GM12878 (cell line): ENCODE measurements around the gene CTSL. TPM values are rescaled to one million over a fixed set of nuclear protein-coding genes. Genes with fewer than 3 reads are reported as not detected.

ENCODE experiments used
- ATAC-seq: fragments of 200-7000 bp; cut with Tn5 transposase; 3 replicates; pipeline ENCODE4 v1.9.1; 2020; ENCODE audit warnings: mild to moderate bottlenecking, moderate library complexity
- BruUV-seq: library from RNA; stranded (reverse); fragments of 400-500 nt; replicated peaks from 2 replicates; lab custom pipeline; 2021; lab: Mats Ljungman, UMichigan
- CTCF ChIA-PET: fragments of 300-600 bp; sonication (Branson Sonifier 250); formaldehyde crosslinking; extraction: SDS; loops from one replicate; lab custom pipeline; 2021; ENCODE audit warnings: inconsistent platforms; lab: Yijun Ruan, JAX
- POLR2A ChIA-PET: fragments of 350-600 bp; formaldehyde crosslinking; extraction: SDS; loops from one replicate; lab custom pipeline; 2021; ENCODE audit warnings: inconsistent platforms; lab: Charles Lee
- RAD21 ChIA-PET: fragments of 300-600 bp; sonication (Branson Sonifier 250); formaldehyde crosslinking; loops from one replicate; lab custom pipeline; 2023; ENCODE audit warnings: antibody characterized with exemption; ENCODE audit not compliant: unreplicated experiment; lab: Charles Lee
- SMC1A ChIA-PET: fragments of 300-600 bp; sonication (Branson Sonifier 250); formaldehyde crosslinking; loops from one replicate; lab custom pipeline; 2023; ENCODE audit not compliant: unreplicated experiment, uncharacterized antibody; lab: Charles Lee
- DNase-seq: peaks from one replicate; pipeline ENCODE4 v3.0.0-alpha.2; 2011; ENCODE audit warnings: low read depth, low spot score
- FAIRE-seq: peaks from 3 replicates; lab custom pipeline; 2011; peaks lifted over from hg19 to GRCh38; lab: Jason Lieb, UNC
- H2AFZ ChIP-seq: 2 replicates; pipeline ENCODE4 v1.6.0; 2011; ENCODE audit warnings: low read depth, low read length, control low read depth; ENCODE audit not compliant: control insufficient read depth
- H3K27ac ChIP-seq: 2 replicates; pipeline ENCODE4 v1.5.1; 2011; ENCODE audit warnings: control low read depth; ENCODE audit not compliant: control insufficient read depth, insufficient read depth
- H3K27me3 ChIP-seq, 2 experiments: replicated peaks in 1 of 2; 2 replicates each; pipeline versions ENCODE4 v1.6.0 to v1.6.1; 2011; ENCODE audit warnings: low read length in 1 of 2; ENCODE audit not compliant: control insufficient read depth in 2 of 2, insufficient read depth in 2 of 2
- H3K36me3 ChIP-seq, 2 experiments: 2 replicates each; pipeline ENCODE4 v1.5.1; 2011; ENCODE audit warnings: low read length in 1 of 2; ENCODE audit not compliant: control insufficient read depth in 2 of 2, insufficient read depth in 2 of 2
- H3K4me1 ChIP-seq: 2 replicates; pipeline ENCODE4 v1.6.1; 2011; ENCODE audit warnings: mild to moderate bottlenecking, low read length, moderate library complexity, mixed read lengths; ENCODE audit not compliant: control insufficient read depth, insufficient read depth
- H3K4me2 ChIP-seq: 2 replicates; pipeline ENCODE4 v1.6.0; 2011; ENCODE audit warnings: control low read depth; ENCODE audit not compliant: control insufficient read depth, insufficient read depth
- H3K4me3 ChIP-seq: fragments of 200-600 bp; sonication (generic); 2 replicates; pipeline ENCODE4 v1.5.1; 2016
- H3K79me2 ChIP-seq: 2 replicates; pipeline ENCODE4 v1.6.0; 2011; ENCODE audit warnings: low read length; ENCODE audit not compliant: control insufficient read depth, insufficient read depth
- H3K9ac ChIP-seq: 2 replicates; pipeline ENCODE4 v1.8.0; 2011; ENCODE audit warnings: low read length, control low read depth, mixed read lengths; ENCODE audit not compliant: control insufficient read depth, insufficient read depth
- H3K9me3 ChIP-seq: replicated peaks from 3 replicates; pipeline ENCODE4 v1.5.1; 2011; ENCODE audit warnings: mild to moderate bottlenecking, low read length; ENCODE audit not compliant: control insufficient read depth, insufficient read depth
- H4K20me1 ChIP-seq: 2 replicates; pipeline ENCODE4 v1.6.0; 2011; ENCODE audit not compliant: control insufficient read depth, insufficient read depth
- E2F4 ChIP-seq: IDR thresholded peaks from 2 replicates; pipeline ENCODE4 v1.6.1; 2012; ENCODE audit warnings: low read depth, low read length, improper control_type of control experiment
- E2F8 ChIP-seq: fragments of 450-650 bp; IDR thresholded peaks from 2 replicates; pipeline ENCODE4 v1.6.1; 2018; ENCODE audit warnings: mild to moderate bottlenecking, low read depth, moderate library complexity; ENCODE audit not compliant: partially characterized antibody
- EGR1 ChIP-seq, 2 experiments: IDR thresholded peaks; 1 replicate in 1 of 2; 2 replicates in 1 of 2; pipeline ENCODE4 v1.6.1; 2011 to 2012; ENCODE audit warnings: low read depth in 2 of 2, low read length in 2 of 2, borderline replicate concordance in 1 of 2, mild to moderate bottlenecking in 1 of 2, moderate library complexity in 1 of 2
- IKZF1 ChIP-seq: fragments of 450-650 bp; conservative IDR thresholded peaks from 2 replicates; pipeline ENCODE4 v1.6.1; 2017; ENCODE audit warnings: antibody characterized with exemption, mild to moderate bottlenecking
- MLLT1 ChIP-seq: fragments of 450-650 bp; IDR thresholded peaks from 2 replicates; pipeline ENCODE4 v1.6.1; 2016; ENCODE audit warnings: mild to moderate bottlenecking
- NBN ChIP-seq: fragments of 450-650 bp; IDR thresholded peaks from 2 replicates; pipeline ENCODE4 v1.6.1; 2016
- NR2C1 ChIP-seq: fragments of 450-650 bp; IDR thresholded peaks from 2 replicates; pipeline ENCODE4 v1.6.1; 2017; ENCODE audit warnings: antibody characterized with exemption, mild to moderate bottlenecking, moderate library complexity
- STAT3 ChIP-seq: IDR thresholded peaks from 2 replicates; pipeline ENCODE4 v1.6.1; 2011; ENCODE audit warnings: low read depth, low read length, improper control_type of control experiment
- TAF1 ChIP-seq: IDR thresholded peaks from 2 replicates; pipeline ENCODE4 v1.6.1; 2011; ENCODE audit warnings: mild to moderate bottlenecking, low read depth, low read length, borderline replicate concordance
- ZNF592 ChIP-seq: fragments of 450-650 bp; IDR thresholded peaks from 2 replicates; pipeline ENCODE4 v1.6.1; 2017; ENCODE audit warnings: mild to moderate bottlenecking, moderate library complexity
- ZZZ3 ChIP-seq: IDR thresholded peaks from 2 replicates; pipeline ENCODE4 v1.6.1; 2011; ENCODE audit warnings: low read depth; ENCODE audit not compliant: control insufficient read depth, insufficient read length
- WGBS: methylation state at CpG from one replicate; pipeline ENCODE4 v1.1.6; 2016; ENCODE audit warnings: low lambda C conversion rate; ENCODE audit not compliant: insufficient replicate concordance, insufficient coverage; ENCODE audit errors: missing lambda C conversion rate; 5-methylcytosine and 5-hydroxymethylcytosine counted together
- in situ Hi-C: fragments of 300-500 bp; cut with MboI; formaldehyde crosslinking; loops from 9 replicates; pipeline ENCODE4 v1.14.3; 2018; ENCODE audit warnings: mixed read lengths
- intact Hi-C: fragments of 100-400 bp; cut with micrococcal nuclease; formaldehyde crosslinking; loops from one replicate; pipeline ENCODE4 v1.14.2; 2022; ENCODE audit not compliant: unreplicated experiment
- polyA plus RNA-seq, 11 experiments: library from polyadenylated mRNA; depleted of rRNA in 4 of 11; unstranded in 6 of 11; stranded (reverse) in 5 of 11; fragments of >200 nt; fragmentation: Nextera tagmentation in 4 of 11; fragmentation: Illumina TruSeq in 1 of 11; extraction: Ambion mirVana in 4 of 11; extraction: Trizol in 1 of 11; gene quantifications; 1 replicate in 1 of 11; 2 replicates in 10 of 11; pipeline versions ENCODE4 v1.2.1 to v1.2.3, GENCODE V29; 2011 to 2016; ENCODE audit warnings: inconsistent platforms in 2 of 11, missing spikeins in 2 of 11, low read depth in 1 of 11
- total RNA-seq, 4 experiments: library from RNA; depleted of rRNA in 3 of 4; stranded (reverse); fragments of >200 nt in 3 of 4; fragmentation: Illumina TruSeq in 1 of 4; extraction: Trizol in 1 of 4; gene quantifications; 2 replicates each; pipeline versions ENCODE4 v1.2.1 to v1.2.3, GENCODE V29; 2013 to 2021

Gene CTSL
- total and polyA plus RNA-seq, 10 of the 15 experiments (the other 5 are each of a cell fraction or from before 2014, with no cell fraction given), result 0.24 to 0.72 TPM; not detected in 8

GRCh38 chr9:87685441-87685840 lies 40.5 kb upstream of the CTSL start (continued):
- TF ChIP-seq TAF1, result no peak
- no peak for TF ChIP-seq E2F8
- no peak for TF ChIP-seq MLLT1

- ATAC-seq (no peak), FAIRE-seq (no peak), DNase-seq (no peak)
- Histone ChIP-seq H2AFZ (no peak overlapping the region), H3K36me3 (peaks cover 1 to 12% of the 10 kb centered on the region in 2 experiments; a peak in 3 of 4 replicates), H3K4me3 (no peak overlapping the region), H3K4me2 (no peak overlapping the region), H4K20me1 (no peaks in the 10 kb centered on the region), H3K27me3 (no peaks in the 10 kb centered on the region), H3K9ac (no peak overlapping the region), H3K27ac (no peak overlapping the region), H3K79me2 (no peaks in the 10 kb centered on the region), H3K9me3 (no peaks in the 10 kb centered on the region; the same call in 2 of the 3 replicates), H3K4me1 (no peaks in the 10 kb centered on the region)
- in situ Hi-C loops, result no loop called here
- ChIA-PET SMC1A (interaction anchor here (1.9 kb wide), 1 partner anchor 8 kb away, joined by 5 read pairs; no protein-coding TSS in a partner anchor), RAD21 (interaction anchor here (1.1 kb wide), 1 partner anchor 351 kb away, joined by 3 read pairs; no protein-coding TSS in a partner anchor), POLR2A (no interaction called here), CTCF (interaction anchor here (0.9 to 1.5 kb wide), 3 partner anchors 9 to 348 kb away, joined by 3 to 4 read pairs (median 4); no protein-coding TSS in a partner anchor)
- no TSS peak for BruUV-seq
- 27% methylated on average over 14 of the region's 14 CpGs for WGBS
- intact Hi-C loops, result loop anchor here (2.0 kb wide), 1 partner anchor 127 kb away; no protein-coding TSS in a partner anchor
- TF ChIP-seq STAT3 (no peak), NBN (no peak), EGR1 (IDR thresholded peaks at IDR 0.05; ENCODE audit: borderline replicate concordance in 1 of 2, low read depth in 2 of 2, low read length in 2 of 2) (no peak), ZNF592 (no peak), NR2C1 (no peak), IKZF1 (no peak), ZZZ3 (no peak), E2F4 (no peak)
Measured at GRCh38 chr9:87685871-87686519, 39.9 kb upstream of the CTSL start.
